ENCODE data around the gene PPP2R5E. TPM values are rescaled to one million over a fixed set of nuclear protein-coding genes. Genes with fewer than 3 reads are reported as not detected.

PPP2R5E gene
- total RNA-seq, 6 experiments from 2014 or later, result 12.5 to 34.8 (median 18.2) TPM

DNA sequence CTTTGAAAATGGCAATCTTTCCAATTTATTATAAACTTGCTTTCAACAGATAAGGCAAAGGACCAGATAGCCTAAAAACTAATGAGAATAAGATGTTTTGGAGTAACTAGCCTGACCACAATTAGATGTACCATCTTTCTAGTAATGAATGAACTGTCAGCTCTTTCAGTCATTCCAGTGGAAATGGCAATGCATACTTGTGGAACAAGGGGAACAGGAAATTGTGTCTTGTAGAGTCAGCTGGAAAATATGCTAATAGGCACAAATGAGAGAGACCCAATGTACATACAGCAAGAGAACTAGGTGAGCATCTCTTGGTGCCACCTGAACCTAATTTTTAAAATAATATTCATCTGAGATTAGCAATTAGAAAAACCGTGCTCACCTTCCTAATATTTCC, 148.3 kb downstream of the PPP2R5E start:
- Histone ChIP-seq H3K27me3 (no peaks in the 10 kb centered on the region), H3K27ac (no peak overlapping the region), H3K36me3 (peaks cover 0 to 3% (median 0%) of the 10 kb centered on the region in 4 donors), H3K4me3 (no peak overlapping the region), H3K4me1 (no peaks in the 10 kb centered on the region), H3K9me3 (no peaks in the 10 kb centered on the region)
- intact Hi-C loops (cut with DNase I), result no loop called here
- 100% methylated on average over 1 of the region's 1 CpG for WGBS (ENCODE audit: insufficient coverage, low coverage, low lambda C conversion rate, missing lambda C conversion rate)
- TF ChIP-seq POLR2A (IDR thresholded peaks at IDR 0.05), result no peak
- TF ChIP-seq, protein P1, sequence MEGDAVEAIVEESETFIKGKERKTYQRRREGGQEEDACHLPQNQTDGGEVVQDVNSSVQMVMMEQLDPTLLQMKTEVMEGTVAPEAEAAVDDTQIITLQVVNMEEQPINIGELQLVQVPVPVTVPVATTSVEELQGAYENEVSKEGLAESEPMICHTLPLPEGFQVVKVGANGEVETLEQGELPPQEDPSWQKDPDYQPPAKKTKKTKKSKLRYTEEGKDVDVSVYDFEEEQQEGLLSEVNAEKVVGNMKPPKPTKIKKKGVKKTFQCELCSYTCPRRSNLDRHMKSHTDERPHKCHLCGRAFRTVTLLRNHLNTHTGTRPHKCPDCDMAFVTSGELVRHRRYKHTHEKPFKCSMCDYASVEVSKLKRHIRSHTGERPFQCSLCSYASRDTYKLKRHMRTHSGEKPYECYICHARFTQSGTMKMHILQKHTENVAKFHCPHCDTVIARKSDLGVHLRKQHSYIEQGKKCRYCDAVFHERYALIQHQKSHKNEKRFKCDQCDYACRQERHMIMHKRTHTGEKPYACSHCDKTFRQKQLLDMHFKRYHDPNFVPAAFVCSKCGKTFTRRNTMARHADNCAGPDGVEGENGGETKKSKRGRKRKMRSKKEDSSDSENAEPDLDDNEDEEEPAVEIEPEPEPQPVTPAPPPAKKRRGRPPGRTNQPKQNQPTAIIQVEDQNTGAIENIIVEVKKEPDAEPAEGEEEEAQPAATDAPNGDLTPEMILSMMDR (IDR thresholded peaks at IDR 0.05), result no peak
- ATAC-seq, result no peak
- DNase-seq, result no peak

DNA sequence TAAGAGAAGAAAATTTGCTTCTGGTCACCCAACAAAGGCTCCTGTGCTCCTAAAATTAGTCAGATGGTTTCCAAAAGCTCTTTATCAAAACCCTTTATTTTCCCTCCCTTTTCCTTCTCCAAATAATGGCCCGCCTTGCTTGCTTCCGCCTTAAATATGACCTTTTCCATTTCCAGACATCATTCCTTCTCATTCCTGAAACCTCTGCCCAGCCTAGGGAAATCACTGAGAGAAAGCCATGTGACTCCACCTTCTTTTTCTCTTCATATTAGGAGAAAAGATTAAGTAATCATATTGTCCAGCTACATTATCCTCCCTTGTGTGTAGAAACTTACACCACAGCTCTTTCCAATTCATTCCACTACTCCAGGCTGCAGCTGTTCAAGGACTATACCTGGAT, 148.7 kb downstream of the PPP2R5E start:
- Histone ChIP-seq H3K27ac (no peak overlapping the region), H3K36me3 (peaks cover 0 to 3% (median 0%) of the 10 kb centered on the region in 4 donors), H3K4me1 (no peaks in the 10 kb centered on the region), H3K27me3 (no peaks in the 10 kb centered on the region), H3K9me3 (no peaks in the 10 kb centered on the region), H3K4me3 (no peak overlapping the region)
- WGBS (ENCODE audit: insufficient coverage, low coverage, low lambda C conversion rate, missing lambda C conversion rate), result 86% methylated on average over 2 of the region's 2 CpGs
- TF ChIP-seq, protein P1 (IDR thresholded peaks at IDR 0.05), result no peak
- TF ChIP-seq POLR2A (IDR thresholded peaks at IDR 0.05), result no peak
- DNase-seq (no peak), ATAC-seq (no peak)
- intact Hi-C loops (cut with DNase I), result no loop called here

DNA sequence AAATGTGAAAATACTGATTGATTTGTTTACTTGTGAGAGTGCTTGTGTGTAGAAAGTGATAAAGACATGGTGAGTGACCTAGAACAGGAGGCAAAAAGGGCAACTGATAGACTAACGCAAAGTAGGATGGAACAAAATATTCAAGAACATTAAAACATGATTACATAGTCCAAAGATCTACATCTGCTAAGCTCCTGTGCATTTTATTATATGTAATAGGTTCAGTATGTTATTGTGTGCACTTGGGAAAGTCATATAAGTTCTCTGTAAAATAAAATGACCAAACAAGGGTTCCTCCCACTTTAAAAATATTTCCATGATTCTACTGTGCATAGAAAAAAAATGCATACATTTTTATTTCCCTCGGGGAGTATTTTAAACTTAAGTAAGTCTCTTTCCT, 150.2 kb downstream of the PPP2R5E start:
- intact Hi-C loops (cut with DNase I), result no loop called here
- no peaks in the 10 kb centered on the region for H3K27me3 ChIP-seq
- H3K4me1 ChIP-seq, result no peaks in the 10 kb centered on the region
- no peak overlapping the region for H3K27ac ChIP-seq
- DNase-seq (no peak), ATAC-seq (peak in 1 of 4 donors; percentile 12)
- H3K4me3 ChIP-seq, result no peak overlapping the region
- H3K9me3 ChIP-seq, result no peaks in the 10 kb centered on the region
- H3K36me3 ChIP-seq, result peaks cover 0 to 9% (median 0%) of the 10 kb centered on the region in 4 donors
- TF ChIP-seq POLR2A (IDR thresholded peaks at IDR 0.05), result no peak
- TF ChIP-seq, protein P1 (IDR thresholded peaks at IDR 0.05), result no peak
- 64% methylated on average over 2 of the region's 2 CpGs for WGBS (ENCODE audit: insufficient coverage, low coverage, low lambda C conversion rate, missing lambda C conversion rate)

DNA sequence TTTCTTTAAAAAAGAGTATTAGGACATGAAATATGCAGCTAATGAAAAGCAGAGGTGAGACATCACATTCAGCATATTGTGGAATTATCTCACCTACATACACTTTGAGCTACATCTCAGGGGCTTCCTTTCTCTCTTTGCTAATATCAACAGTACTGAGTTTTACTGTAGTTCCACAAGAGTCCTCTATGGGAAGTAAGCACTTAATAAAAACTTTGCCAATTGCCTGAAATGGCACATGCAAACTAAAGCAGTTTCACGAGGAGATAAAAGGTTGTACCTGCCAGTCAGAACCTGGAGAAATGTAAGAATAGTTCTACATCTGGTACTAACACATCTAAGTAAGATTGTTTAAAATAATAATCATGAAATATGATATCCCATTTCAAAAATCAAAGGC, 150.9 kb downstream of the PPP2R5E start:
- TF ChIP-seq, protein P1 (IDR thresholded peaks at IDR 0.05), result no peak
- no peak for TF ChIP-seq POLR2A (IDR thresholded peaks at IDR 0.05)
- Histone ChIP-seq H3K4me3 (no peak overlapping the region), H3K4me1 (no peaks in the 10 kb centered on the region), H3K27ac (no peak overlapping the region), H3K9me3 (no peaks in the 10 kb centered on the region), H3K27me3 (no peaks in the 10 kb centered on the region), H3K36me3 (peaks cover 0 to 14% (median 0%) of the 10 kb centered on the region in 4 donors)
- DNase-seq (no peak), ATAC-seq (no peak)
- WGBS (ENCODE audit: insufficient coverage, low coverage, low lambda C conversion rate, missing lambda C conversion rate), result 29% methylated on average over 1 of the region's 1 CpG
- intact Hi-C loops (cut with DNase I), result no loop called here

All from right lobe of liver (tissue), 6 donors.